NCI-H526 (cell line): ENCODE measurements around the gene SLC9A7.

Source experiments
- DNase-seq, 2 experiments: peaks; one replicate each; lab custom pipeline; 2025; lab: John Stamatoyannopoulos, UW

The SLC9A7 gene

DNA sequence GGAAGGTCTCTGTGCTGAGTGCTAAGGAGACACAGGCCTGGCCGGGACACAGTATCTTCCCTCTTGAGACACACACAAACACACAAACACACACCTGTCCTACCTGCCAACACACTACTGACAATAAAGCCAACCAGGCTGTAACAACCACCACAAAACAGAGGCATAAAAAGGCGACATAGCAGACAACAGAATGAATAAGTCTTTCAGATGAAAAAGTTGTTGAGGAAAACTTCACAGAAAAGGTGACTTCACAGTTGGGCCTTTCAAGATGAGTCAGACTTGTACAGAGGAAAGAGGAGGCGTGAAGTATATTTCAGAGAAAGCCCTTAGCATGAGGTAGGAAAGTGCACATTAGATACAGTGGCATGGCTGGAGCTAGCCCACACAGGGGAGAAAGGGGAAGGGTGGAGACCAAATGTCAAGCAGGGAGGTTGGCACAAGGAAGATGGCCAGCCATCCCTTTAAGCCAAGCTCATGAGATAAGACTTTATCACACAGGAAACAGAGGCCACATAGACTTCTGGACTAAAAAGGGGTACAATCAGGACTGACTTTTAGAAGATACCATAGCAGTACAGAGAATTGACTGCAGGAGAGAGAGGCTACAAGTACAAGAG is 54.0 kb downstream of the SLC9A7 start:
- DNase-seq = no peak

GRCh38 chrX:46703980-46704379 is 54.9 kb downstream of the SLC9A7 start:
- DNase-seq = peak in 1 of 2 experiments; percentile 9

DNA sequence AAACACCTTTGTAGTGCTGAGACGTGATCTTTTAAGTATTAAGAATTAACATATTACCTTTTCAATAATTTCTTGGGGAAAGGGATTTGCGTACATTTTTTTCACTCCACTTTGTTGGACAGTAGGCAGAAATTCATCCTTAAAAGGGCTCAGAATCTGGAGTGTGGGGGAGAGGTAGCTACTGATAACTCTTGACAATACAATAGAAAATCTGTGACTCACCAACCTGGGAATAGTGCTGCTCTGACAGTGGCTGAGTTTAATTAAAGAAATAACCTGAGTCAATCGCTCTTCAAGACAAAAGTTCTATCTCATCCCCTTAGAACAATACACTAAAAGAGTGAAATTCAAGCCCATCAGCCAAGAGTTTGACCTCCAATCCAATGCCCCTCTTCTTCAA is 60.2 kb downstream of the SLC9A7 start:
- no peak for DNase-seq

DNA sequence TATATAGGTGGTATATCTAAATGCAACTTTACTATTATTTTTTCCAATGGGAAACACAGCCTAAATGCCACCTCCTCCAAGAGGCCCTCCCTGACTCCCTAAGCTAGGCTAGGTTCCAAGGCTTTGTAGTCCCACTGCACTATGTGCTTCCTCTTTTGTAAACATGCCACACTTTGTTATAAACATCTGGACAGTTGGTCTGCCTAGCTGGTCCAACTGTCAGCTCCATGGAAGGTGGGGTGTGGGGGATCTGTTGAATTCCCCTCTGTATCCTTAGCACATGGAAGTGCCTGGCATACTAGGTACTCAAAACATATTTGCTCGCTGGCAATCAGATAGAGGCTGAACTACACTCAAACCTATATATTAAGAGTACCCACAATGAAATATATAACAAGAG is 63.4 kb downstream of the SLC9A7 start:
- DNase-seq = no peak

GRCh38 chrX:46694549-46694948 is 64.4 kb downstream of the SLC9A7 start:
- no peak for DNase-seq

GRCh38 chrX:46693149-46693548 is 65.8 kb downstream of the SLC9A7 start:
- no peak for DNase-seq

DNA sequence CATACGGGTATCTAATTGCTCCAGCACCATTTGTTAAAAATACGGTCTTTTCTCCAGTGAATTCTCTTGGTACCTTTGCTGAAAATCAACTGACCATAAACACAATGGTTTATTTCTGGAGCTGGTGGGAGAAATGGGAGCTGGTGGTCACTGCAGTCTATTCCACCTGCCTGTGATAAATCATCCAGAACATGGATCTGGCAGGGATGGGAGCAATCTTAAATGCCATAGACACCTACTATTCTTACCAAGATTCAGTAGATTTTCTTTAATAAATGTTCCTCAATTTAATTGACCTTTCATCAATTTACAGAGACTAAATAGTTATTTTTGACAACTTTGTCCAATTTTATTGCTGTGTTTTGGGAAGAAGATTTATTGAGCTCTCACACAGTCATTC is 68.1 kb downstream of the SLC9A7 start:
- no peak for DNase-seq

DNA sequence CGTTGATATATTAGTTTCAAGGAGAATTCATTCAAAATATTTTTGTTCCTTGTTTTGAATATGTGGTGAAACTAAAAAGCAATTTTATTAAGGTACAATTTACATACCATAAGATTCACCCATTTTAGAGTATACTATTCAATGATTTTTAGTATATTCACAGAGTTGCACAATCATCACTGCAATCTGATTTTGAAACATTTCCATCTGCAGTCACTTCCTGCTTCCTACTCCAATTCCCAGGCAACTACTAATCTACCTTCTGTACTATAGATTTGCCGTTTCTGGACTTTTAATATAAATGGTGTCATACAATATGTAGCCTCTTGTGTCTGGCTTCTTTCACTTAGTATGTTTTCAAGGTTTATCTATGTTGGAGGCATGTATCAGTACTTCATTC is 71.3 kb downstream of the SLC9A7 start:
- DNase-seq = no peak

DNA sequence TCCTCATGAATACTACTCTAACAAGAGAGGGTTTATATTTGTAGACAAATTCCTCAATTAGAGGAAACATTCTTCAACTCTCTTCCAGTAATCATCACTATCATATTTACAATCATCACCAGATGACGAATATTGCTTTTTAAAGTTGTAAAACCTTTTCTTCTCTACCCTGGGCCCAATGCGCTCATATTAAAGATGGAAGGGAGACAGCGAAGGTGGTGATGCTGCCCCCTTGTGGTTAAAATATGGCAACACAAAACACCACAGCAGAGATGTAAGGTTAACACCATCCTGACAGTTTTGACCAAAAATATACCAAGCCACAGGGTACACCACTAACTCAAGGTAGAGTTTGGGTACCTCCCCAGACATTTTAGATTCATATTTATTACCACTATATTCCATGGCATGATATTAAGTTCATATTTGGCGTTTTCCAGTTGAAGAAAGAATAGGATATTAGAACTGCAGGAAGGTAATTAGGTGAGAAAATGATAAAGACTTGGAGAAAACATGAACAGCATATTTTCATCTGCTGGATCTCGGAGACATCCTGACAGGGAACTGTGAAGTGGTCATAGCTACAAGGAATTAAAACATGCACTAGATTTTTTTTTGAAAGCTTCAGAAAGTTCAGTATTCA is 72.8 kb downstream of the SLC9A7 start:
- DNase-seq = peak in 1 of 2 experiments; percentile 28

DNA sequence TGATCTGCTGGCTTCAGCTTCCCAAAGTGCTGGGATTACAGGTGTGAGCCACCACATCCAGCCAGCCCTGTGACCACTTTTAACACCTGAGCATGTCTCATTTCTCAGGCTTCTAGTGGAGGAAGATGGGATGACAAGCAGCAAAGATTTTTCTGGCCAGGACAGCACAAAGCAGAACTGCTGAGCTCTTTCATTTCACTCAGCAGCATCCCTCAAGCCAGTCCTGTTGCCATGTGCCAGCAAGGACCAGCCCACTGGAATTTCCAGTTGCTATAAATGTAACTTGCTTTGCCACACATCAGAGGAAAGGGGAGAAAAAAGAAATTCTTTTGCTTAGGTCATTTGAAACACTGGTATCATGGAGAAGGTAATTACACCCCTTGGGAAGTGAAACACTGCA is 75.9 kb downstream of the SLC9A7 start:
- DNase-seq = no peak

GRCh38 chrX:46681849-46682248 is 77.1 kb downstream of the SLC9A7 start:
- no peak for DNase-seq

DNA sequence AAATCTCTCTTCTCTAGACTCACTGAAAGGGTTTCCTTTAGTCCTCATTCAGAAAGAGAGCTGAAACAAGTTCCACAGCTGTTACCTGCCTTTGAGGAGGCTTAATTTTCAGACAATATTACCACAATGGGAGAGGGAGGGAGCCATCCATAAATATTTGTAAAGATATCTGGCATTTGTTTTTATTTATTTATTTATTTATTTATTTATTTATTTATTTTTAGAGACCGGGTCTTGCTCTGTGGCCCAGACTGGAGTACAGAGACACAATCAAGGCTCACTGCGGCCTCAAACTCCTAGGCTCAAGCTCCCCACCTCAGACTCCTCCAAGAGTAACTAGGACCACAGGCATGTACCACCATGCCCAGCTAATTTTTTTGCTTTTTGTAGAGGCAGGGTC is 80.7 kb downstream of the SLC9A7 start:
- DNase-seq = no peak

DNA sequence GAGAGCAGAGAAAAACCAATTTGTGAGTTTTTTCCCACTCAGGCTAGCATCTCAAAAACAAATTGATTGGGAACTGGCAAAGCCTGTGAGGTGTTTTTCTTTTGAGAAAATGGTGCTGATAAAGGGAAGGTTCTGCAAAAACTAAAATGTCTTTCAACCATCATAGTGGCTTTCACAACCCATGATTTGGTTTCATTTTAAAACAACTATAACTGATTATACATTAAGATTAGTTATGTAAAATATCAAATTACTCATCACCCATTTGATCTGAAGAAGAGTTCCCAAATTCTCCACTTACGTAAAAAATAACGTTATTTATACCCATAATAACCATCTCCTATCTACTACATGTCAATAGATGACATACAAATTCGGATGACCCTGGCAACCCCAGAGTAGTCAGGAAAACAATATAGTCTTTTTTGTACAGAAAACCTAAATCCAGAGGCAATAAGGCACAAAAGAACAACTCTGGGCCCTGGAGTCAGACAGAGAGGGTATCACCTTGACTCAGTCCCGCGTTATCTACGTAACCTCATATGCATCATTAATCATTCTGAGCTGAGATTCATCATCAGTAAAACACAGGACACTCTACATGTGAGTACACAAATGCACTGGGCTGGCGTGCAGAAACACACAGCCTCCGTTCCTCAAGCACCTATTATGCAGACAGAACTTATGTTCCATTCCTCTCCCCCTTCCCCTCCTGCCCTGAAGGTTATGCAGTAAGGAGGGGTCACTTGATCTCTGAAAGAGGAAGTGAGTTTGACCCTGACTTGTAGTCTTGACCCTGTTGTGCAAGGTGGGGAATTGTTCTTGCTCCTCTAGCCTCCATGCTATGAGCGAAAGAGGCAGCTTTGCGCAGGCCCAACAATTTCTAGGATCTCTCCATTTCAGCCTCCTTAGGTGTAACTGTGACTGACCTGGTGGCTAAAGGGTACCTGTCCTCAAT is 82.2 kb downstream of the SLC9A7 start:
- DNase-seq = no peak

- no peak for DNase-seq
Measured at GRCh38 chrX:46673620-46674359, 85.1 kb downstream of the SLC9A7 start.

DNA sequence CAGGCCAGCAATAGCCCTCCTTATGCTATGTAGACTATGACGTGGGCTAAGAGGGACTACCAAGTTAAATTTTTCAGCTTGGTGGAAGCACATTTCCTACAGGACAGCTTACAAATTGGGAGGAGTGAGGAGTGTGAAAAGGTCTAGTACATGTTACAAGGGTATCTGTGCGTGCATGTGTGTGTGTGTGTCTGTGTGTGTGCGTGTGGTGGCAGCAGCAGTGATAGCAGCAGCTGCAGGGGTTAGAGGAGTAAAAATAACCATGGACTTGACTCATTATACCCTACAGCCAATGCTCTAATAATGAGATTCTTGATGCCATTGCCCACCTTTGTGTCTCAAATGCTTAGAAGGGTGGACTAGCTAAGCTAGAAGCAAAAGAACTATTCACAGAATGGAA is 88.6 kb downstream of the SLC9A7 start:
- no peak for DNase-seq

GRCh38 chrX:46666831-46667230 is 92.1 kb downstream of the SLC9A7 start:
- no peak for DNase-seq

GRCh38 chrX:46665232-46666152 is 93.4 kb downstream of the SLC9A7 start:
- no peak for DNase-seq

- DNase-seq = no peak
Measured at GRCh38 chrX:46662188-46662958, 96.5 kb downstream of the SLC9A7 start.

DNA sequence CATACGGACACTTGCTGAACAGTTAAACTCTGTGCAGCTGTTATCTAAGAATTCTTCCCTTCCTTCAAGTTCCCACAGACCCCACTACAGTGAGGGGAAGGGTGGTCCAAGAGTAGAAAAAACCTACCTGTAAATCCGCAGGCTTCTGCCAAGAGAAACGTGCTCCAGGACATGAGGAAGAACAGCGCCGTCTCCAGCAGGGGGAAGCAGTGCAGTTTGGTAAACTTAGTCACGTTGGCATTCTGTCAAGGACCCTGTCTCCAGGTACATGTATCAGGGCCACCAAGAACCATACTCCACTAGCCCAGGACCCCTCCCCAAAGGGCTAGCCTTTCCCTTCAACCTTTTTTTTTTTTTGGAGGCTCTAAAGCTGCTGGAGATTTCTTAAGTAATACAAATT is 105.4 kb downstream of the SLC9A7 start:
- peak; percentile 1 to 28 for DNase-seq
